LNCaP clone FGC (cell line): Measurements from ENCODE around the gene CASKIN1.
A peak's percentile ranks its signal among the peaks of the same experiment; 100 is the strongest.
"Not testable (repeated sequence)": the region's sequence is repeated elsewhere in the genome, so short reads cannot be mapped to it uniquely, and the experiment has no call there.

Experiments used
- DNase-seq: peaks from one replicate; pipeline ENCODE4 v3.0.0-alpha.2; 2011; ENCODE audit warnings: low read depth
- H3K4me3 ChIP-seq: 2 replicates; pipeline ENCODE4 v1.5.1; 2011; ENCODE audit warnings: mild to moderate bottlenecking, low read depth, low read length, control low read depth
- CTCF ChIP-seq: IDR thresholded peaks from 2 replicates; pipeline ENCODE4 v1.5.1; 2012; ENCODE audit warnings: mild to moderate bottlenecking; ENCODE audit not compliant: control insufficient read depth, insufficient read depth; ENCODE audit errors: extremely low read depth

CASKIN1 gene

GRCh38 chr16:2204416-2205103 lies 8.2 kb upstream of the CASKIN1 start:
- no peak for TF ChIP-seq CTCF
- DNase-seq, result no peak
- H3K4me3 ChIP-seq, result peak overlapping the region; percentile 62

GRCh38 chr16:2203119-2203688 lies 6.8 kb upstream of the CASKIN1 start:
- not testable (repeated sequence) for DNase-seq, H3K4me3 ChIP-seq

GRCh38 chr16:2200313-2200712 lies 3.9 kb upstream of the CASKIN1 start:
- TF ChIP-seq CTCF, result no peak
- DNase-seq, result no peak
- H3K4me3 ChIP-seq, result no peak overlapping the region

- H3K4me3 ChIP-seq, result no peak overlapping the region
- DNase-seq, result no peak
These were observed 3.3 kb upstream of the CASKIN1 start for GRCh38 chr16:2199621-2200139.

GRCh38 chr16:2199095-2199494 lies 2.7 kb upstream of the CASKIN1 start:
- no peak for TF ChIP-seq CTCF
- no peak for DNase-seq
- H3K4me3 ChIP-seq, result no peak overlapping the region

More at GRCh38 chr16:2199621-2200139, 3.3 kb upstream of the CASKIN1 start:
- no peak for TF ChIP-seq CTCF

GRCh38 chr16:2198283-2198682 lies 1.9 kb upstream of the CASKIN1 start:
- no peak overlapping the region for H3K4me3 ChIP-seq
- no peak for TF ChIP-seq CTCF
- DNase-seq, result no peak

GRCh38 chr16:2197765-2198164 lies 1.4 kb upstream of the CASKIN1 start:
- no peak overlapping the region for H3K4me3 ChIP-seq
- no peak for TF ChIP-seq CTCF
- no peak for DNase-seq
